Upper lobe of left lung (tissue), 6 donors: ENCODE results near the gene QKI. TPM values are rescaled to one million over a fixed set of nuclear protein-coding genes. Genes with fewer than 3 reads are reported as not detected.

Experiments used
- ATAC-seq, 2 donors: fragments of 200-7000 bp; cut with Tn5 transposase; one replicate each; pipeline ENCODE4 v1.9.1; 2022; ENCODE audit warnings: mild to moderate bottlenecking in 2 of 2, moderate library complexity in 2 of 2; ENCODE audit not compliant: low FRiP score in 2 of 2
- DNase-seq, 2 donors: peaks; one replicate each; pipeline ENCODE4 v3.0.0-alpha.2; 2019 to 2020
- H3K27ac ChIP-seq, 4 donors: fragments of 200-600 bp; sonication (generic); one replicate each; pipeline ENCODE4 v1.5.1; 2016 to 2019
- H3K27me3 ChIP-seq, 4 donors: fragments of 200-600 bp; sonication (generic); one replicate each; pipeline ENCODE4 v1.5.1; 2017 to 2019
- H3K36me3 ChIP-seq, 4 donors: fragments of 200-600 bp; sonication (generic); one replicate each; pipeline ENCODE4 v1.5.1; 2016 to 2019
- H3K4me1 ChIP-seq, 4 donors: fragments of 200-600 bp; sonication (generic); one replicate each; pipeline ENCODE4 v1.5.1; 2018 to 2019
- H3K4me3 ChIP-seq, 4 donors: fragments of 200-600 bp; sonication (generic); one replicate each; pipeline ENCODE4 v1.5.1; 2017 to 2019; ENCODE audit warnings: mild to moderate bottlenecking in 2 of 4, moderate library complexity in 1 of 4
- H3K9me3 ChIP-seq, 4 donors: fragments of 200-600 bp; sonication (generic); one replicate each; pipeline ENCODE4 v1.5.1; 2018 to 2019
- EP300 ChIP-seq, 4 donors: sonication (generic); formaldehyde crosslinking; IDR thresholded peaks; one replicate each; pipeline ENCODE4 v1.5.1; 2017; ENCODE audit warnings: antibody characterized with exemption in 4 of 4, control low read depth in 2 of 4
- POLR2A ChIP-seq, 4 donors: fragments of 450-650 bp; IDR thresholded peaks; one replicate each; pipeline ENCODE4 v1.5.1; 2016 to 2017; ENCODE audit warnings: antibody characterized with exemption in 4 of 4, mild to moderate bottlenecking in 2 of 4
- POLR2AphosphoS5 ChIP-seq, 2 donors: sonication (generic); formaldehyde crosslinking; IDR thresholded peaks; one replicate each; pipeline ENCODE4 v1.5.1; 2017; ENCODE audit warnings: antibody characterized with exemption in 2 of 2
- WGBS, 2 donors: methylation state at CpG; one replicate each; pipeline ENCODE4 v1.1.5; 2017 to 2018; 5-methylcytosine and 5-hydroxymethylcytosine counted together
- total RNA-seq, 6 donors: library from RNA; depleted of rRNA in 4 of 6; stranded (reverse); fragments of >200 nt in 4 of 6; gene quantifications; one replicate each; pipeline versions ENCODE4 v1.1.0 to v1.2.1, GENCODE V29; 2016 to 2021
- TF ChIP-seq, protein P1 (sequence below), 6 experiments: fragments of 450-650 bp in 4 of 6; fragments of 200-600 bp in 2 of 6; sonication (generic) in 2 of 6; IDR thresholded peaks; one replicate each; pipeline ENCODE4 v1.5.1; 2016 to 2019; ENCODE audit warnings: antibody characterized with exemption in 6 of 6
- donor health status: DM: no; HTN: no; CAD: no; lungs with moderate emphysema.
- donor health status: DM: no; HTN: yes; CAD: no; lungs with severe emphysema.

The QKI gene
- total RNA-seq, 6 donors from 2014 or later: 181 to 273 (median 226) TPM

DNA sequence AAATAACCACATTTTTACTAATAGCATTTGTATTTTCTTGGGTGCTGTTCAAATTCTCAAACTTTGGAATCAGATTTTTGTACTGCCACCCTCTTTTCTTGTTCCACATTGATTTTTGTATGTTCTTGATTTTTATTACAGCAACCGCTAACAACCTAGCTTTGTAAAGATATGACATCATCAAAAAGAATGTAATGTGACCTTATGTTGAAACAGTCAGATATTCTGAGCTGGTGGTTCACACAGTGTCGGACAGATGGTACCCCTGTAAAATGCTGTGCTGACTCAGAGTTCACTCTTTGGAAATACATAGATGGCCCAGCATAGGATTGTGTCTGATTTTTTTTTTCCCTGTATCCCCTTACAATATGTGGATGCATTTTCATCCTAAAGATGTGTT lies 118.9 kb downstream of the QKI start:
- DNase-seq: no peak
- H3K36me3 ChIP-seq: peaks cover 0 to 14% (median 4%) of the 10 kb centered on the region in 4 donors
- no peaks in the 10 kb centered on the region for H3K27me3 ChIP-seq
- ATAC-seq: peak in 1 of 2 donors; percentile 81
- TF ChIP-seq POLR2AphosphoS5 (IDR thresholded peaks at IDR 0.05) (no peak), POLR2A (IDR thresholded peaks at IDR 0.05) (no peak), EP300 (IDR thresholded peaks at IDR 0.05) (no peak)
- TF ChIP-seq, protein P1, sequence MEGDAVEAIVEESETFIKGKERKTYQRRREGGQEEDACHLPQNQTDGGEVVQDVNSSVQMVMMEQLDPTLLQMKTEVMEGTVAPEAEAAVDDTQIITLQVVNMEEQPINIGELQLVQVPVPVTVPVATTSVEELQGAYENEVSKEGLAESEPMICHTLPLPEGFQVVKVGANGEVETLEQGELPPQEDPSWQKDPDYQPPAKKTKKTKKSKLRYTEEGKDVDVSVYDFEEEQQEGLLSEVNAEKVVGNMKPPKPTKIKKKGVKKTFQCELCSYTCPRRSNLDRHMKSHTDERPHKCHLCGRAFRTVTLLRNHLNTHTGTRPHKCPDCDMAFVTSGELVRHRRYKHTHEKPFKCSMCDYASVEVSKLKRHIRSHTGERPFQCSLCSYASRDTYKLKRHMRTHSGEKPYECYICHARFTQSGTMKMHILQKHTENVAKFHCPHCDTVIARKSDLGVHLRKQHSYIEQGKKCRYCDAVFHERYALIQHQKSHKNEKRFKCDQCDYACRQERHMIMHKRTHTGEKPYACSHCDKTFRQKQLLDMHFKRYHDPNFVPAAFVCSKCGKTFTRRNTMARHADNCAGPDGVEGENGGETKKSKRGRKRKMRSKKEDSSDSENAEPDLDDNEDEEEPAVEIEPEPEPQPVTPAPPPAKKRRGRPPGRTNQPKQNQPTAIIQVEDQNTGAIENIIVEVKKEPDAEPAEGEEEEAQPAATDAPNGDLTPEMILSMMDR (IDR thresholded peaks at IDR 0.05): no peak
- H3K4me1 ChIP-seq: peaks cover 37 to 62% (median 50%) of the 10 kb centered on the region in 4 donors
- 55 to 69% methylated on average over 2 of the region's 2 CpGs for WGBS, 2 donors
- no peak overlapping the region for H3K4me3 ChIP-seq
- no peak overlapping the region for H3K27ac ChIP-seq
- H3K9me3 ChIP-seq: no peaks in the 10 kb centered on the region

DNA sequence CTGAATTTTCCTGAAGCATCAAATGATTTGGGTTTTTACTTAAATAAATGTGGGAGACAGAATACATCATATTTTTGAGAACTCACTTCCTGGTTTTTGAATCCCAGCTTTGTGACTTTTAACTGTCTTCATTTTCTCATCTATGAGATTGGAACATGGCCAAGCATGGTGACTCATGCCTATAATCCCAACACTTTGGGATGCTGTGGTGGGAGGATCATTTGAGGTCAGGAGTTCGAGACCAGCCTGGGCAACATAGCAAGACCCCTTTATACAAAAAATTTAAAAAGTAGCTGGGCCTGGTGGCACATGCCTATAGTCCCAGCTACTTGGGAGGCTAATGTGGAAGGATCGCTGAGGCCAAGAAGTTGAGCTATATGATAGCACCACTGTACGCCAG lies 122.3 kb downstream of the QKI start:
- ATAC-seq: no peak
- Histone ChIP-seq H3K4me1 (peaks cover 23 to 42% (median 30%) of the 10 kb centered on the region in 4 donors), H3K9me3 (no peaks in the 10 kb centered on the region), H3K27me3 (no peaks in the 10 kb centered on the region), H3K36me3 (peaks cover 0 to 14% (median 4%) of the 10 kb centered on the region in 4 donors), H3K27ac (no peak overlapping the region), H3K4me3 (no peak overlapping the region)
- TF ChIP-seq POLR2AphosphoS5 (IDR thresholded peaks at IDR 0.05) (no peak), EP300 (IDR thresholded peaks at IDR 0.05) (no peak), POLR2A (IDR thresholded peaks at IDR 0.05) (no peak)
- TF ChIP-seq, protein P1 (IDR thresholded peaks at IDR 0.05): no peak
- DNase-seq: no peak
- 98 to 99% methylated on average over 3 of the region's 3 CpGs for WGBS, 2 donors

DNA sequence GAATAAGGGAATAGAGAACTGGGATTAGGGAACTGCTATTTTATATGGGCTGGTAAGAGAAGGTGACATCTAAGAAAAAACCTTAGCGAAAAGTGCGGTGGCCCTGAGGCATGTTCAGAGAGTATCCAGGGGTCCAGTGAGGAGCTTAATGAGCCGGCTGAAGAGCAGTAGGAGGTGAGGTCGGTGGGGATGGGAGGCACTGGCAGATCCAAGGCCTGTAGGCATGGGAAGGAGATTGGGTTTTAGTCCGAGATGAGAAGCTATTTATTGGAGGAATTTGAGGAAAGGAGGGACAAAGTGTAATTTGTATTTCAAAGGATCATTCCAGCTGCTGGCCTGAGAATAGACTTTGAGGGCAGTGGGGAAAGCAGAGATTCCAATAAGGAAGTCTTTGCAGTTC lies 123.8 kb downstream of the QKI start:
- H3K4me3 ChIP-seq: no peak overlapping the region
- TF ChIP-seq POLR2AphosphoS5 (IDR thresholded peaks at IDR 0.05): no peak
- ATAC-seq (no peak), DNase-seq (no peak)
- 90 to 93% methylated on average over 5 of the region's 5 CpGs for WGBS, 2 donors
- H3K27ac ChIP-seq: no peak overlapping the region
- H3K9me3 ChIP-seq: no peaks in the 10 kb centered on the region
- H3K4me1 ChIP-seq: peaks cover 16 to 28% (median 19%) of the 10 kb centered on the region in 4 donors
- H3K36me3 ChIP-seq: peaks cover 0 to 14% (median 4%) of the 10 kb centered on the region in 4 donors
- no peaks in the 10 kb centered on the region for H3K27me3 ChIP-seq

DNA sequence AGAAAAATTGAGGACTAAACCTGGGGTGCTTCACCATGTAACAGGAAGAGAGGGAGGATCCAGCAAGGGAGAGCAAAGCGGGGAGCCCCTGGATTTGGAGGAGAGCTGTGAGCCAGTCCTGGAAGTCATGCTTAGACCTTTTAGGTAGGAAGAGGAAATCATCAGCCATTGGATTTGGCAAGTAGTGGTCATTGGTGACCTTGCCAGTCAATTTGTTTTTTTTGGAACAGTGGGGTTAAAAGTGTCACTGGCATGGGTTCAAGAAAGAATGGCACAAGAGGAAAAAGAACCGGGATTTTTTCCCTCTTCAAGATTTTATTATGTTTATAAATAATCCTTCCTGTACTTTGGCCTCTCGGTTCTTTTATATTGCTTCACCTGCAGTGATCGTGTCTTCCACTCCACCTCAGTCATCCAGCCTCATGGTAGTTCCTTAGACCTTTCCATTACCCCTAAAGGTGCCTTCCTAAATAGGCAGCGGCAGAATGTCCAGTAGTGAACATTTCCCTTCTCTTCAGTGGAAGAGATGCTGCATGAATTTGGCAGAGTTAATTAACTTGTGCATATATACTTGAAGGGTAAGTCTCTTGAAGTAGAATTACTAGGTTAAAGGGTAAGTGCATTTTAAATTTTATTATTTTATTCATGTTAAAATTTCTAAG lies 124.7 kb downstream of the QKI start:
- Histone ChIP-seq H3K27ac (no peak overlapping the region), H3K27me3 (no peaks in the 10 kb centered on the region), H3K4me1 (peaks cover 7 to 23% (median 15%) of the 10 kb centered on the region in 4 donors), H3K9me3 (no peaks in the 10 kb centered on the region), H3K4me3 (no peak overlapping the region), H3K36me3 (peaks cover 0 to 14% (median 4%) of the 10 kb centered on the region in 4 donors)
- 60 to 63% methylated on average over 5 of the region's 5 CpGs for WGBS, 2 donors
- TF ChIP-seq POLR2AphosphoS5 (IDR thresholded peaks at IDR 0.05) (no peak), EP300 (IDR thresholded peaks at IDR 0.05) (no peak), POLR2A (IDR thresholded peaks at IDR 0.05) (no peak)
- TF ChIP-seq, protein P1 (IDR thresholded peaks at IDR 0.05): no peak
- no peak for ATAC-seq
- DNase-seq: no peak

DNA sequence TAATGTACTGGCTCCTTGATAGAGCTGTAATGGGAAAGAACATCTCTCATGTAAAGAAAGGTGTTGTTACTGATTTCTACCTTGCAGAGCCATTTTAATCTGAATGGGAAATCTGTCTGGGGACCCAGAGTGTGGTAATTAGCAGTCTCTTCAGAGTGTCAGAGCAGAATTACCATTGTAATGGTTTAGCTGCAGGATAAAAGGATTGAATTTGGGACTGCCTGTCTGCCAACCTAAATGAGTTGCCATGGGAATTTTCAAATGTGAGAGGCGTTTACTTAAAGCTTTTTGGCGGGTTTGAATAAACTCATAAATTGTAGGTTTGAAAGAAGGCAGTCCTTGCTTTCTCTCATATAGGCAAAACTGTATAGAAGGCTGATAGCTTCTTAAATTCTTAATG lies 128.8 kb downstream of the QKI start:
- H3K4me1 ChIP-seq: peaks cover 4 to 19% (median 10%) of the 10 kb centered on the region in 4 donors
- H3K27me3 ChIP-seq: no peaks in the 10 kb centered on the region
- no peaks in the 10 kb centered on the region for H3K36me3 ChIP-seq
- no peak for ATAC-seq
- no peak overlapping the region for H3K4me3 ChIP-seq
- 94 to 100% methylated on average over 2 of the region's 2 CpGs for WGBS, 2 donors
- no peak for DNase-seq
- TF ChIP-seq POLR2AphosphoS5 (IDR thresholded peaks at IDR 0.05) (no peak), POLR2A (IDR thresholded peaks at IDR 0.05) (no peak)
- no peak overlapping the region for H3K27ac ChIP-seq
- no peaks in the 10 kb centered on the region for H3K9me3 ChIP-seq

DNA sequence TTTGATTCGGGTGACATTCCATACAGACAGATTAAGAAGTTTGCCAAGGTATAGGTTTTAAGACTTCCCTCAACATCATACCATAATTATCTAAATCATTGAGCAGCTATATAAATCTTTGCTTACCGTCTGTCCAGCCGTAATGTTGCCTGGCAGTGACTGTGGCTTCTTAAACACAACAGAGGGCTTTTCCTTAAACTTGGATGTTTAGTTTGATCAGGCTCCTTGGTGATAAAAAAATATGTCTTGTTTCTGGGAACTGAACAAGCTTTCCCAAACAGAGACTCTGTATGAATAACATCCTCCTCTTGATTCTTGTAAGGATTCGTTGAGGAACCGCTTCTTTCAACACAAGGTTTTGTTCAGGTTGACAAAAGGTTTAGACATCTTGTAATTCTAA lies 130.9 kb downstream of the QKI start:
- WGBS, 2 donors: 82 to 86% methylated on average over 5 of the region's 5 CpGs
- ATAC-seq: no peak
- H3K4me3 ChIP-seq: no peak overlapping the region

More for the DNA sequence above, 130.9 kb downstream of the QKI start:
- TF ChIP-seq, protein P1 (IDR thresholded peaks at IDR 0.05): no peak
- TF ChIP-seq POLR2AphosphoS5 (IDR thresholded peaks at IDR 0.05) (no peak), EP300 (IDR thresholded peaks at IDR 0.05) (no peak), POLR2A (IDR thresholded peaks at IDR 0.05) (no peak)
- H3K36me3 ChIP-seq: no peaks in the 10 kb centered on the region
- DNase-seq: no peak
- no peak overlapping the region for H3K27ac ChIP-seq
- no peaks in the 10 kb centered on the region for H3K9me3 ChIP-seq
- no peaks in the 10 kb centered on the region for H3K27me3 ChIP-seq
- H3K4me1 ChIP-seq: peaks cover 0 to 8% (median 6%) of the 10 kb centered on the region in 4 donors
